Measurements from ENCODE around the gene MSANTD2. TPM values are rescaled to one million over a fixed set of nuclear protein-coding genes. Genes with fewer than 3 reads are reported as not detected.

The MSANTD2 gene
- polyA plus RNA-seq, 1 of the 3 experiments (the other 2 are of a cell fraction): 6.4 TPM

DNA sequence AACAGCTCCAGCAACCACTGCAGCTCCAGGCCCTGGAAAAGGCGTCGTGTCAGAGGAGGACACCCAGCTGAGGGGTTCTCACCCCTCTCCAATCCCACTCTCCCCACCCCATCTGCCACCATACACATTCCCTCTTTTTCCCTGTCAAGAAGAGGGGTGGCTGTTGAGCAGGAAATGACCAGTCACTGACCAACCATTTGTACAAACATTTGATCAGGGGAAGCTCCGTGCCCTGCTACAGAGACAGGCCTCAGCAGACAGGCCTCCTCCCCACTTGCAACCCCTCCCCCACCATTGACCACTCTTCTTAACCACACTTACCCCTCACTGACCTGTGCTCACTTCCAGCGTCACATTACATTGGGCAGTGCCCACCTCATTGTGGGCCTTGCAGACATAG is 45.9 kb downstream of the MSANTD2 start:
- H3K4me3 ChIP-seq (ENCODE audit: low read depth in 2 of 2, low read length in 1 of 2): no peak overlapping the region
- 100% methylated on average over 4 of the region's 4 CpGs for WGBS (ENCODE audit: low lambda C conversion rate)
- H3K79me2 ChIP-seq (ENCODE audit: insufficient read depth): no peaks in the 10 kb centered on the region
- H3K27me3 ChIP-seq (ENCODE audit: insufficient read depth): no peaks in the 10 kb centered on the region
- H3K9me2 ChIP-seq: no peaks in the 10 kb centered on the region
- peak; percentile 19 for DNase-seq
- no peak overlapping the region for H3K4me2 ChIP-seq
- no peaks in the 10 kb centered on the region for H3K9me3 ChIP-seq
- ChIA-PET POLR2A (interaction anchor here (0.6 kb wide), 1 partner anchor 10 kb away, joined by 3 read pairs; no protein-coding TSS in a partner anchor), CTCF (interaction anchor here (0.6 to 5.3 kb wide), 3 partner anchors 9 to 15 kb away, joined by 3 to 31 read pairs (median 3); partner anchors contain the start of genes ESAM and NRGN)
- H2AFZ ChIP-seq (ENCODE audit: low read depth): no peak overlapping the region
- H3K36me3 ChIP-seq (replicated peaks in 1 of 2; ENCODE audit: control insufficient read depth in 1 of 2, insufficient read depth in 2 of 2, low read length in 1 of 2): no peaks in the 10 kb centered on the region
- H3F3A ChIP-seq (replicated peaks; ENCODE audit: insufficient read depth): peaks cover 6% of the 10 kb centered on the region
- H3K9ac ChIP-seq: no peak overlapping the region
- H3K27ac ChIP-seq (ENCODE audit: low read depth in 2 of 2, low read length in 1 of 2): no peak overlapping the region
- no peaks in the 10 kb centered on the region; a peak in 1 of 4 replicates for H3K4me1 ChIP-seq (ENCODE audit: control insufficient read depth in 1 of 2, insufficient read depth in 2 of 2, low read depth in 1 of 2, low read length in 1 of 2)
- TF ChIP-seq, protein P1, sequence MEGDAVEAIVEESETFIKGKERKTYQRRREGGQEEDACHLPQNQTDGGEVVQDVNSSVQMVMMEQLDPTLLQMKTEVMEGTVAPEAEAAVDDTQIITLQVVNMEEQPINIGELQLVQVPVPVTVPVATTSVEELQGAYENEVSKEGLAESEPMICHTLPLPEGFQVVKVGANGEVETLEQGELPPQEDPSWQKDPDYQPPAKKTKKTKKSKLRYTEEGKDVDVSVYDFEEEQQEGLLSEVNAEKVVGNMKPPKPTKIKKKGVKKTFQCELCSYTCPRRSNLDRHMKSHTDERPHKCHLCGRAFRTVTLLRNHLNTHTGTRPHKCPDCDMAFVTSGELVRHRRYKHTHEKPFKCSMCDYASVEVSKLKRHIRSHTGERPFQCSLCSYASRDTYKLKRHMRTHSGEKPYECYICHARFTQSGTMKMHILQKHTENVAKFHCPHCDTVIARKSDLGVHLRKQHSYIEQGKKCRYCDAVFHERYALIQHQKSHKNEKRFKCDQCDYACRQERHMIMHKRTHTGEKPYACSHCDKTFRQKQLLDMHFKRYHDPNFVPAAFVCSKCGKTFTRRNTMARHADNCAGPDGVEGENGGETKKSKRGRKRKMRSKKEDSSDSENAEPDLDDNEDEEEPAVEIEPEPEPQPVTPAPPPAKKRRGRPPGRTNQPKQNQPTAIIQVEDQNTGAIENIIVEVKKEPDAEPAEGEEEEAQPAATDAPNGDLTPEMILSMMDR (IDR thresholded peaks at IDR 0.05): no peak
- TF ChIP-seq NFIC (IDR thresholded peaks at IDR 0.05; ENCODE audit: borderline replicate concordance) (no peak), NRF1 (IDR thresholded peaks at IDR 0.05; ENCODE audit: low read depth, low read length) (no peak), TAF1 (IDR thresholded peaks at IDR 0.05; ENCODE audit: borderline replicate concordance, low read depth, low read length) (no peak), ELF1 (IDR thresholded peaks at IDR 0.05) (no peak), JUND (IDR thresholded peaks at IDR 0.05) (no peak), RXRA (IDR thresholded peaks at IDR 0.05; ENCODE audit: borderline replicate concordance, low read depth) (no peak)
- TF ChIP-seq, protein P2, sequence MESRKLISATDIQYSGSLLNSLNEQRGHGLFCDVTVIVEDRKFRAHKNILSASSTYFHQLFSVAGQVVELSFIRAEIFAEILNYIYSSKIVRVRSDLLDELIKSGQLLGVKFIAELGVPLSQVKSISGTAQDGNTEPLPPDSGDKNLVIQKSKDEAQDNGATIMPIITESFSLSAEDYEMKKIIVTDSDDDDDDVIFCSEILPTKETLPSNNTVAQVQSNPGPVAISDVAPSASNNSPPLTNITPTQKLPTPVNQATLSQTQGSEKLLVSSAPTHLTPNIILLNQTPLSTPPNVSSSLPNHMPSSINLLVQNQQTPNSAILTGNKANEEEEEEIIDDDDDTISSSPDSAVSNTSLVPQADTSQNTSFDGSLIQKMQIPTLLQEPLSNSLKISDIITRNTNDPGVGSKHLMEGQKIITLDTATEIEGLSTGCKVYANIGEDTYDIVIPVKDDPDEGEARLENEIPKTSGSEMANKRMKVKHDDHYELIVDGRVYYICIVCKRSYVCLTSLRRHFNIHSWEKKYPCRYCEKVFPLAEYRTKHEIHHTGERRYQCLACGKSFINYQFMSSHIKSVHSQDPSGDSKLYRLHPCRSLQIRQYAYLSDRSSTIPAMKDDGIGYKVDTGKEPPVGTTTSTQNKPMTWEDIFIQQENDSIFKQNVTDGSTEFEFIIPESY (IDR thresholded peaks at IDR 0.05; ENCODE audit: borderline replicate concordance, low read depth): no peak
- no peaks in the 10 kb centered on the region for H4K20me1 ChIP-seq (ENCODE audit: insufficient read depth)

DNA sequence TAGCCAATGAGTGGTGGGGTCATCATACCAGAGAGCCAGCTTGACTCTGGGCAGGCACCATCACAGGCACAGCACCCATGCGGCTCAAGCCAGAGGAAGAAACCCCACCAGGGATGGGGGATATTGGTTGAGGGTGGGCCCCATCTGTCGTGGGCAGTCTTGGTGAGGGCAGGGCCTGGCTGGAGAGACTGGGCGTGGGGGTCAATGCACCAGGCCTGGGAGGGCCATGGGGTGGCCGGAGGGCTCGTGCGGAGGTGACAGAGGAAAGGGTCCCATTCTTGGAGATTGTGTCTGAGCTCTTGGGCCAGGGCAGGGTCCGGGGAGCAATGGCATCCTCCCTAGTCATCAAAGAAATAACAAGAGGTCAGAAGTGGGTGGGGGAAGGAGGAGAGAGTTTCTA is 46.6 kb downstream of the MSANTD2 start:
- Histone ChIP-seq H3K27ac (ENCODE audit: low read depth in 2 of 2, low read length in 1 of 2) (no peak overlapping the region), H2AFZ (ENCODE audit: low read depth) (no peak overlapping the region), H3K9ac (no peak overlapping the region), H3K4me2 (no peak overlapping the region), H3K27me3 (ENCODE audit: insufficient read depth) (no peaks in the 10 kb centered on the region), H3K9me3 (no peaks in the 10 kb centered on the region), H3K36me3 (replicated peaks in 1 of 2; ENCODE audit: control insufficient read depth in 1 of 2, insufficient read depth in 2 of 2, low read length in 1 of 2) (no peaks in the 10 kb centered on the region), H4K20me1 (ENCODE audit: insufficient read depth) (no peaks in the 10 kb centered on the region), H3K4me1 (ENCODE audit: control insufficient read depth in 1 of 2, insufficient read depth in 2 of 2, low read depth in 1 of 2, low read length in 1 of 2) (no peaks in the 10 kb centered on the region; a peak in 1 of 4 replicates), H3K79me2 (ENCODE audit: insufficient read depth) (no peaks in the 10 kb centered on the region), H3F3A (replicated peaks; ENCODE audit: insufficient read depth) (peaks cover 6% of the 10 kb centered on the region), H3K4me3 (ENCODE audit: low read depth in 2 of 2, low read length in 1 of 2) (no peak overlapping the region), H3K9me2 (no peaks in the 10 kb centered on the region)
- TF ChIP-seq EP300 (IDR thresholded peaks at IDR 0.05; ENCODE audit: borderline replicate concordance in 1 of 2, low read depth in 1 of 2, low read length in 1 of 2) (no peak), YY1 (IDR thresholded peaks at IDR 0.05; ENCODE audit: low read depth) (no peak), GABPA (IDR thresholded peaks at IDR 0.05; ENCODE audit: low read depth) (no peak)
- WGBS (ENCODE audit: low lambda C conversion rate): 92% methylated on average over 4 of the region's 7 CpGs
- POLR2A ChIA-PET: no interaction called here
- CTCF ChIA-PET: interaction anchor here (0.6 to 5.3 kb wide), 4 partner anchors 10 to 84 kb away, joined by 3 to 31 read pairs (median 6); partner anchors contain the start of genes ESAM and NRGN
- peak; percentile 25 for DNase-seq

Data from SK-N-SH (cell line).